Activated CD8-positive, alpha-beta T cell treated with anti-CD3 and anti-CD28 coated beads for 36 hours (primary cell): Measurements from ENCODE around the gene ADPRH. TPM values are rescaled to one million over a fixed set of nuclear protein-coding genes. Genes with fewer than 3 reads are reported as not detected.
"Not testable (repeated sequence)": the region's sequence is repeated elsewhere in the genome, so short reads cannot be mapped to it uniquely, and the experiment has no call there.

Experiments
- ATAC-seq: fragments of 200-7000 bp; cut with Tn5 transposase; one replicate; pipeline ENCODE4 v1.10.0; 2021; ENCODE audit warnings: mild to moderate bottlenecking, moderate library complexity
- CTCF ChIA-PET: fragments of 350-600 bp; sonication (Branson Sonifier 250); formaldehyde crosslinking; loops from one replicate; lab custom pipeline; 2021; ENCODE audit warnings: antibody characterized with exemption; lab: Charles Lee
- POLR2A ChIA-PET: fragments of 350-600 bp; sonication (Branson Sonifier 250); formaldehyde crosslinking; loops from one replicate; lab custom pipeline; 2021; ENCODE audit warnings: antibody characterized with exemption; lab: Charles Lee
- DNase-seq: peaks from one replicate; pipeline ENCODE4 v3.0.0-alpha.2; 2020
- H3K27ac Mint-ChIP-seq: one replicate; pipeline ENCODE4 v1.8.0; 2021; ENCODE audit warnings: mild to moderate bottlenecking, mixed read lengths
- H3K27me3 Mint-ChIP-seq: one replicate; pipeline ENCODE4 v1.8.0; 2021; ENCODE audit warnings: mixed read lengths
- H3K36me3 Mint-ChIP-seq: one replicate; pipeline ENCODE4 v1.8.0; 2021; ENCODE audit warnings: low read depth, mixed read lengths
- H3K4me1 Mint-ChIP-seq: one replicate; pipeline ENCODE4 v1.8.0; 2021; ENCODE audit warnings: low read depth, mixed read lengths
- H3K4me3 Mint-ChIP-seq: one replicate; pipeline ENCODE4 v1.8.0; 2021; ENCODE audit warnings: mild to moderate bottlenecking, moderate library complexity, mixed read lengths
- H3K9me3 Mint-ChIP-seq: one replicate; pipeline ENCODE4 v1.8.0; 2021; ENCODE audit warnings: mixed read lengths
- intact Hi-C: fragments of 100-400 bp; cut with micrococcal nuclease; formaldehyde crosslinking; loops from one replicate; pipeline ENCODE4 v1.10.0; 2022
- total RNA-seq, 2 experiments: library from RNA; stranded (reverse); gene quantifications; one replicate each; pipeline ENCODE4 v1.2.3, GENCODE V29; 2021
- TF ChIP-seq, protein P1 (sequence below): fragments of 200-600 bp; IDR thresholded peaks from one replicate; pipeline ENCODE4 v1.8.0; 2022; ENCODE audit warnings: antibody characterized with exemption, mild to moderate bottlenecking

Gene ADPRH
- total RNA-seq, 2 experiments from 2014 or later, result 5.7 to 5.9 TPM

DNA sequence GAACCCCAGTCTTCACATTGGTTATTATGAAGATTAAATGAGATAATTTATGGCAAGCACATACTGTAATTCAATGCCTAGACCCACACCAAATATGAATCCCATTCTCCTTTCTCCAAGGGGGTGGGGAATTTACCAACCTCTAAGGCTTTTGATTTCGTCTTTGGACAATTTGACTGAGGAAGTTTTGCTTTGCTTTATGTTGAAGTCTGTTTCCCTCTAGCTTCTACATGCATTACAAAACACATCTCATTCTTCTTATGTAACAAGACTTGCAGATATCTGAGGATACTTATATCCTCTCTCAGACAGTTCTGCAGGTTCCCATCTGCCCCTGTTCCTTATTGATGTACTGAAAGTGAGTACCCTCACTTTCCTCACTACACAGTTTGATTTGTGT, 32.1 kb upstream of the ADPRH start:
- DNase-seq (no peak), ATAC-seq (no peak)
- TF ChIP-seq, protein P1, sequence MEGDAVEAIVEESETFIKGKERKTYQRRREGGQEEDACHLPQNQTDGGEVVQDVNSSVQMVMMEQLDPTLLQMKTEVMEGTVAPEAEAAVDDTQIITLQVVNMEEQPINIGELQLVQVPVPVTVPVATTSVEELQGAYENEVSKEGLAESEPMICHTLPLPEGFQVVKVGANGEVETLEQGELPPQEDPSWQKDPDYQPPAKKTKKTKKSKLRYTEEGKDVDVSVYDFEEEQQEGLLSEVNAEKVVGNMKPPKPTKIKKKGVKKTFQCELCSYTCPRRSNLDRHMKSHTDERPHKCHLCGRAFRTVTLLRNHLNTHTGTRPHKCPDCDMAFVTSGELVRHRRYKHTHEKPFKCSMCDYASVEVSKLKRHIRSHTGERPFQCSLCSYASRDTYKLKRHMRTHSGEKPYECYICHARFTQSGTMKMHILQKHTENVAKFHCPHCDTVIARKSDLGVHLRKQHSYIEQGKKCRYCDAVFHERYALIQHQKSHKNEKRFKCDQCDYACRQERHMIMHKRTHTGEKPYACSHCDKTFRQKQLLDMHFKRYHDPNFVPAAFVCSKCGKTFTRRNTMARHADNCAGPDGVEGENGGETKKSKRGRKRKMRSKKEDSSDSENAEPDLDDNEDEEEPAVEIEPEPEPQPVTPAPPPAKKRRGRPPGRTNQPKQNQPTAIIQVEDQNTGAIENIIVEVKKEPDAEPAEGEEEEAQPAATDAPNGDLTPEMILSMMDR, result no peak
- POLR2A ChIA-PET, result no interaction called here
- intact Hi-C loops, result no loop called here
- CTCF ChIA-PET, result no interaction called here
- Mint-ChIP-seq H3K27me3 (no peaks in the 10 kb centered on the region), H3K4me3 (no peak overlapping the region), H3K27ac (no peak overlapping the region), H3K9me3 (no peaks in the 10 kb centered on the region), H3K36me3 (peaks cover 11% of the 10 kb centered on the region), H3K4me1 (peaks cover 6% of the 10 kb centered on the region)

DNA sequence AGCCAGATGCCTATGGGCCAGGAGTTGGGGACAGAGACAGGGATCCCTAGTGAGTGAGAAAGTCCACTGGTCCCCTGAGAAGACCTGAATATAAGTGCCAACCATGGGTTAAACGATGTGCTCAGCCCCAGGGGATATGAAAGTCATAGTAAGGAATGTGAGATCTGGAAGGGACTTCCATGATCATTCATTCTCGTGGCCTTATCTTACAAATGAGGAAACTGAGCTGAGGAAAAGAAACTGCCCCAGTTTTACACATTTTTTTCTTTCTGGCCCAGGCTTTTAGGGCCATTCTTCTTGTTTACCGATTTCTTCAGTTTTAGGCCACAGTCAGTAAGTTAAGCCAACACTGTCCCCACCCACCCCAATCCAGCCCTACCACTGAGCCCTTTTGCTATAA, 31.0 kb upstream of the ADPRH start:
- intact Hi-C loops, result no loop called here
- no peak overlapping the region for H3K4me3 Mint-ChIP-seq
- peaks cover 7% of the 10 kb centered on the region for H3K36me3 Mint-ChIP-seq
- H3K4me1 Mint-ChIP-seq, result no peaks in the 10 kb centered on the region
- no peak for ATAC-seq
- ChIA-PET CTCF (no interaction called here), POLR2A (no interaction called here)
- H3K9me3 Mint-ChIP-seq, result no peaks in the 10 kb centered on the region
- H3K27ac Mint-ChIP-seq, result no peak overlapping the region
- no peak for DNase-seq
- no peaks in the 10 kb centered on the region for H3K27me3 Mint-ChIP-seq
- TF ChIP-seq, protein P1, result no peak

DNA sequence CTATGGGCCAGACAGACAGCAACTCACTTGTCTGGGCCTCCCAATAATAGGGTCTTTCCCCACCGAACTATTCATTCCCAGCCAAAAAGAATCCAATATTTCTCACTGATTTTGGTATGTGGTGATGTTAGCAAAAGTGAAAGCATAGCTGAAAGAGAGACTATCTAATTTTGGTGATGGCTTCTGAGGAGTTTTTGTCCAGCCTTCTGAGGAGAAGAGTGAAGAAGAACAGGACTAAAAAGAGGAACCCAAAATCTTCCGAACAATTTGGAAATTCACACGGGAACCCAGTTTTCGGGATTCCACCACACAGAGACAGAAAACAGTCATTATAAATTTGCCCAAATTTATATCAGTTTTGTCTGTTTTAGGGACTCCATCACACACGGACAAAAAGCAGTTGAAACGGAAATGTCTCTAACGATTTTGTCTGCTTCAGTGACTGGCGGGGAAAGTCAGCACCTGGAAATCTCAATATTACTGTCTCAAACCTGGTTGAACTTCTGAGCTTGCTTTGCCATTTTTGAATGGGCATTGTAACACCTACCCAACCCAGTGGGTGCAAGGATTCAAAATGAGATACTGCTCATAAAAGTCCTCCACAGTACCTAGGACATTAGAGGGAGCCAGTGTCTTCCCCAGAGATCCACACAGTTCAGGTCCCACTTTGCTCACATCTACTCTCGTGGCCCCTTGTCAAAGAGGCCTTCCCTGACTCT, 28.9 kb upstream of the ADPRH start:
- Mint-ChIP-seq H3K27ac (no peak overlapping the region), H3K27me3 (no peaks in the 10 kb centered on the region), H3K4me1 (peaks cover 8% of the 10 kb centered on the region), H3K9me3 (no peaks in the 10 kb centered on the region), H3K4me3 (no peak overlapping the region), H3K36me3 (peaks cover under 1% of the 10 kb centered on the region)
- ChIA-PET POLR2A (no interaction called here), CTCF (interaction anchor here (1.0 to 1.5 kb wide), 3 partner anchors 10 to 131 kb away, joined by 3 to 4 read pairs (median 3); no protein-coding TSS in a partner anchor)
- TF ChIP-seq, protein P1, result no peak
- ATAC-seq (no peak), DNase-seq (no peak)
- intact Hi-C loops, result no loop called here

DNA sequence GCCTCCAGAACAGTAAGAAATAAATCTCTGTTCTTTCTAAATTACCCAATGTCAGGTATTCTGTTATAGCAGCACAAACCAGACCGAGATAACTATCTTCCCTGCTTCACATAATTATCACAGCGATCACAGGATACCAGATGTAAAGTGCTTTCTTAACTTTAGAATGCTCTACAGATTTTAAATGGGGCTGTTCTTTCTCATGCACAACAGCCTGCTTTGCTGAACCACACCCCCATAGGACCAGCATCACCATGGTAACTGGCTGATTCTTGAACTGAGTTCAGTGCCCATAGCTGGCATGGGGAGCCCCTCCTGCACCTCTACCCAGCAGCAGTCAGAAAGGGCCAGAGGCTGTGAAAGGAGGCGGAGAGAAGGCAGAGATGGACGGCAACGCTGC, 27.7 kb upstream of the ADPRH start:
- ATAC-seq (no peak), DNase-seq (no peak)
- POLR2A ChIA-PET, result interaction anchor here (1.5 kb wide), 1 partner anchor 82 kb away, joined by 3 read pairs; no protein-coding TSS in a partner anchor
- CTCF ChIA-PET, result interaction anchor here (1.5 kb wide), 1 partner anchor 129 kb away, joined by 3 read pairs; no protein-coding TSS in a partner anchor
- Mint-ChIP-seq H3K4me1 (peaks cover 13% of the 10 kb centered on the region), H3K4me3 (no peak overlapping the region), H3K27ac (no peak overlapping the region), H3K27me3 (no peaks in the 10 kb centered on the region), H3K9me3 (no peaks in the 10 kb centered on the region), H3K36me3 (peaks cover 10% of the 10 kb centered on the region)
- TF ChIP-seq, protein P1, result no peak
- intact Hi-C loops, result no loop called here

DNA sequence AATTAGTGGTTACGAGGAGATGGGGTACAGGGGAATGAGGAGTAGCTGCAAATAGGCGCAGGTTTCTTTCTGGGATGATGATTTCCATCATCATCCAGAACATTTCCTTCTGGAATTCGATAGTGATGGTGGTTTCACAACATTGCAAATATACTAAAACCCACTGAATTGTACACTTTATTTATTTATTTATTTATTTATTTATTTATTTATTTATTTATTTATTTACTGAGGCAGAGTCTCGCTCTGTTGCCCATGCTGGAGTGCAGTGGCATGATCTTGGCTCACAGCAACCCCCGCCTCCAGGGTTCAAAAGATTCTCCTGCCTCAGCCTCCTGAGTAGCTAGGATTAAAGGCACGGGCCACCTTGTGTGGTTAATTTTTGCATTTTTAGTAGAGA, 26.4 kb upstream of the ADPRH start:
- Mint-ChIP-seq H3K36me3 (peaks cover 13% of the 10 kb centered on the region), H3K4me1 (peaks cover 26% of the 10 kb centered on the region)
- POLR2A ChIA-PET, H3K4me3 Mint-ChIP-seq, H3K27me3 Mint-ChIP-seq, ATAC-seq, DNase-seq, H3K9me3 Mint-ChIP-seq, CTCF ChIA-PET, H3K27ac Mint-ChIP-seq, intact Hi-C loops: not testable (repeated sequence)
